Adrenal gland (tissue), 12 donors: ENCODE data around the gene PIP5K1C. TPM values are rescaled to one million over a fixed set of nuclear protein-coding genes. Genes with fewer than 3 reads are reported as not detected.
"Not testable (repeated sequence)": the region's sequence is repeated elsewhere in the genome, so short reads cannot be mapped to it uniquely, and the experiment has no call there.

Experiments used
- DNase-seq, 7 donors: peaks; one replicate each; pipeline ENCODE4 v3.0.0-alpha.2; 2019 to 2020
- H3K27ac ChIP-seq, 5 donors: fragments of 200-600 bp; sonication (generic) in 4 of 5; 1 replicate in 3 of 5; 2 replicates in 2 of 5; pipeline versions ENCODE4 v1.5.1 to v1.8.0; 2016 to 2020; ENCODE audit warnings: mild to moderate bottlenecking in 1 of 5
- H3K27me3 ChIP-seq: fragments of 200-600 bp; 2 replicates; pipeline ENCODE4 v1.8.0; 2021
- H3K36me3 ChIP-seq, 2 donors: fragments of 200-600 bp; replicated peaks in 1 of 2; 1 replicate in 1 of 2; 2 replicates in 1 of 2; pipeline versions ENCODE4 v1.5.1 to v1.8.0; 2018 to 2022
- H3K4me1 ChIP-seq, 2 donors: fragments of 200-600 bp; replicated peaks in 1 of 2; 1 replicate in 1 of 2; 2 replicates in 1 of 2; pipeline versions ENCODE4 v1.5.1 to v1.8.0; 2018 to 2021
- H3K4me3 ChIP-seq, 4 donors: fragments of 200-600 bp; sonication (generic) in 3 of 4; one replicate each; pipeline ENCODE4 v1.5.1; 2016 to 2018
- H3K9me3 ChIP-seq, 3 donors: fragments of 200-600 bp; sonication (generic) in 1 of 3; replicated peaks in 1 of 3; 1 replicate in 2 of 3; 2 replicates in 1 of 3; pipeline versions ENCODE4 v1.5.1 to v1.8.0; 2016 to 2021
- POLR2A ChIP-seq, 2 donors: fragments of 450-650 bp; IDR thresholded peaks; one replicate each; pipeline ENCODE4 v1.6.1; 2017; ENCODE audit warnings: antibody characterized with exemption in 2 of 2, mild to moderate bottlenecking in 2 of 2, moderate library complexity in 1 of 2
- WGBS, 4 donors: extraction: QIAGEN DNeasy Blood & Tissue Kit in 2 of 4; methylation state at CpG; one replicate each; pipeline versions ENCODE4 v1.1.5 to v1.1.7; 2013 to 2017; 5-methylcytosine and 5-hydroxymethylcytosine counted together
- intact Hi-C, 2 donors: fragments of 100-400 bp; cut with DNase I; formaldehyde crosslinking; loops; one replicate each; pipeline versions ENCODE4 v1.14.1 to v1.15.0; 2022 to 2023
- polyA plus RNA-seq, 3 donors: library from polyadenylated mRNA; stranded (reverse); fragments of 200-250 nt in 2 of 3; fragments of 350-450 nt in 1 of 3; fragmentation: Illumina TruSeq in 1 of 3; extraction: RNeasy Lipid Tissue Mini Kit (QIAGEN cat#74804) in 1 of 3; gene quantifications; one replicate each; pipeline ENCODE4 v1.2.3, GENCODE V29; 2013 to 2014
- total RNA-seq, 9 donors: library from RNA; depleted of rRNA in 4 of 9; stranded (reverse); fragments of >200 nt in 4 of 9; fragments of 120-200 nt in 1 of 9; fragmentation: NEBNext Ultra II Directional in 1 of 9; extraction: Animal tissue kit (Norgen Biotek cat#: 25700) in 1 of 9; gene quantifications; one replicate each; pipeline versions ENCODE4 v1.1.0 to v1.2.4, GENCODE V29; 2013 to 2023
- TF ChIP-seq, protein P1 (sequence below), 6 experiments: fragments of 450-650 bp in 4 of 6; fragments of 200-600 bp in 2 of 6; sonication (generic) in 1 of 6; IDR thresholded peaks; 1 replicate in 5 of 6; 2 replicates in 1 of 6; pipeline versions ENCODE4 v1.5.1 to v1.8.0; 2016 to 2021; ENCODE audit warnings: antibody characterized with exemption in 6 of 6, mild to moderate bottlenecking in 2 of 6, moderate library complexity in 1 of 6
- donor health status: healthy with polysubstance abuse.
- donor health status: Bipolar disorder and iron deficiency.
- donor health status: DM: yes; HTN: yes; CAD: no.
- donor health status: DM: no; HTN: no; CAD: no.
- donor health status: DM: no; HTN: no; CAD: no.
- donor health status: DM: yes; HTN: yes; CAD: no.

The PIP5K1C gene
- total and polyA plus RNA-seq, 12 donors: 4.0 to 44.7 (median 31.0) TPM

DNA sequence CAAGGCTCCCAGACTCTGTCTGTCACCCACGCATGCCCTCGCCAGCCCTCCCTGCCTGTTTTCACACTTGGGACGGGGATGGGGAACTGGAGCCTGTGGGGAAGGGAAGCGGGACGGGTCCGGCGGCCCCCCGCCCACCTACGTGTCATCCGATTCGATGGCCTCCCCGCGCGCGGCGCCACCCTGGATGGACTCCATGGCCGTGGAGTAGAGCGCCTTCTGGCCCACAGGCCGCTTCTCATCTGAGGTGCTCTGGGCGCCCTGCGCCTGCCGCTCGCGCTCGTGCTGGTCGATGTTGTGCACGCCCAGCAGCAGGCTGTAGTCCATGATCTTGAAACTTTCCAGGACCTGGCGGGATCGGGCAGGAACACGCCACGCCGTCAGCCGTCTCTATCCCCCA, 48.6 kb downstream of the PIP5K1C start:
- Histone ChIP-seq H3K4me3 (no peak overlapping the region), H3K27ac (no peak overlapping the region), H3K4me1 (no peaks in the 10 kb centered on the region), H3K27me3 (no peaks in the 10 kb centered on the region), H3K9me3 (no peaks in the 10 kb centered on the region), H3K36me3 (peaks cover 0 to 45% of the 10 kb centered on the region in 2 donors)
- no peak for DNase-seq
- WGBS, 4 donors: 88 to 98% (median 96%) methylated on average over 15 to 33 of the region's 33 CpGs
- intact Hi-C loops: no loop called here
- TF ChIP-seq, protein P1, sequence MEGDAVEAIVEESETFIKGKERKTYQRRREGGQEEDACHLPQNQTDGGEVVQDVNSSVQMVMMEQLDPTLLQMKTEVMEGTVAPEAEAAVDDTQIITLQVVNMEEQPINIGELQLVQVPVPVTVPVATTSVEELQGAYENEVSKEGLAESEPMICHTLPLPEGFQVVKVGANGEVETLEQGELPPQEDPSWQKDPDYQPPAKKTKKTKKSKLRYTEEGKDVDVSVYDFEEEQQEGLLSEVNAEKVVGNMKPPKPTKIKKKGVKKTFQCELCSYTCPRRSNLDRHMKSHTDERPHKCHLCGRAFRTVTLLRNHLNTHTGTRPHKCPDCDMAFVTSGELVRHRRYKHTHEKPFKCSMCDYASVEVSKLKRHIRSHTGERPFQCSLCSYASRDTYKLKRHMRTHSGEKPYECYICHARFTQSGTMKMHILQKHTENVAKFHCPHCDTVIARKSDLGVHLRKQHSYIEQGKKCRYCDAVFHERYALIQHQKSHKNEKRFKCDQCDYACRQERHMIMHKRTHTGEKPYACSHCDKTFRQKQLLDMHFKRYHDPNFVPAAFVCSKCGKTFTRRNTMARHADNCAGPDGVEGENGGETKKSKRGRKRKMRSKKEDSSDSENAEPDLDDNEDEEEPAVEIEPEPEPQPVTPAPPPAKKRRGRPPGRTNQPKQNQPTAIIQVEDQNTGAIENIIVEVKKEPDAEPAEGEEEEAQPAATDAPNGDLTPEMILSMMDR (IDR thresholded peaks at IDR 0.05): no peak
- TF ChIP-seq POLR2A (IDR thresholded peaks at IDR 0.05): no peak

DNA sequence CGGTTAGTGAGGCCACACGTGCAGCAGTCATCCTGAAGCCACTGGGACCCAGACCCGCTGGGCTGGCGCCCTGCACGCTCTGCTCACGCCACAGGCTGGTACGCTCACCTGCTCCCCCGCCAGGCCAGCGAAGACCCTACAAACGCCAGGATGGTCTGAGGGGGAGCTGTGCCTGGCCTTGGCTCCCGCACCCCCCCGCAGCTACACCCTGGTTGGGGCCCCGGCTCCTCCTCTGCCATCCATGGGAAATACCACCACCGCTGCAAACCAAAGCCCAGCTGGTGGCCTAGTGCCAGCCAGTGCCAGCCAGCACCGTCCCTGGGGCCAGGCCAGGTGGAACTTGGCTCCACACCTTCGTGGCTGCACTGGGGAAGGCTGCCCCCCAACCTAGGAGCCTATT, 50.4 kb downstream of the PIP5K1C start:
- intact Hi-C loops: no loop called here
- TF ChIP-seq, protein P1 (IDR thresholded peaks at IDR 0.05): no peak
- TF ChIP-seq POLR2A (IDR thresholded peaks at IDR 0.05): no peak
- no peaks in the 10 kb centered on the region for H3K4me1 ChIP-seq
- H3K4me3 ChIP-seq: no peak overlapping the region
- H3K27me3 ChIP-seq: no peaks in the 10 kb centered on the region
- H3K9me3 ChIP-seq: no peaks in the 10 kb centered on the region
- no peak for DNase-seq
- 90 to 98% (median 96%) methylated on average over 8 to 16 of the region's 16 CpGs for WGBS, 4 donors
- peaks cover 0 to 45% of the 10 kb centered on the region in 2 donors for H3K36me3 ChIP-seq
- no peak overlapping the region for H3K27ac ChIP-seq

DNA sequence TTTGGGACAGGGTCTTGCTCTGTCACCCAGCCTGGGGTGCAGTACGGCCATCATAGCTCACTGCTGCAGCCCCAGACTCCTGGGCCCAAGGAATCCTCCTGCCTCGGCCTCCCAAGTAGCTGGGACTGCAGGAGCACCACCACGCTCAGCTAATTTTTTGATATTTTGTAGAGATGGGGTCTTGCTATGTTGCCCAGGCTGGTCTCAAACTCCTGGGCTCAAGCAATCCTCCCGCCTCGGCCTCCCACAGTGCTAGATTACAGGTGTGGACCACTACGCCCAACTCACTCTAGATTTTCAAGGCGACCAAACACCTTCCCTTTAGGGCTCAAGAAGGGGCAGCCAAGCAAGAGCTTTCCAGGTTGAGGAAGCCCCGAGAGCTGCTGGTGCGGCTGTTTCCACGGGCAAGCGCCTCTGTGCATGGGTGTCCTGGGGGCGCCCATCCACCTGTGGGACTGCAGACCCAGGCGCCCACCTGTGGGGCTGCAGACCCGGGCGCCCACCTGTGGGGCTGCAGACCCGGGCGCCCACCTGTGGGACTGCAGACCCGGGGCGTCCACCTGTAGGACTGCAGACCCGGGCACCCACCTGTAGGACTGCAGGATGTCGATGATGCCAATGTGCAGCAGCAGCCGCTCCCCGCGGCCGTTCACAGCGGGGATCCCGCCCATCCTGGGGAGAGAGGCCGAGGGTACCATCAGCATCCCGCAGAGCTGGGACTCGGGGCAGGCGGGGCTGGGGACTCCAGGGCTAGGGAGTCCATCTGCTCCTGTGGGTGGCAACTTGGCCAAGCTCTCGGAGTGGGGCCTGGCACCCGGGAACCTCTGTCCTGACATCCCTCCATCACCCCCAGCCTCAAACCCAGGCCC, 52.0 kb downstream of the PIP5K1C start:
- 94 to 97% (median 95%) methylated on average over 9 to 33 of the region's 33 CpGs for WGBS, 4 donors
- no peaks in the 10 kb centered on the region for H3K9me3 ChIP-seq
- TF ChIP-seq, protein P1 (IDR thresholded peaks at IDR 0.05): no peak
- no peak for TF ChIP-seq POLR2A (IDR thresholded peaks at IDR 0.05)
- H3K4me3 ChIP-seq: no peak overlapping the region
- H3K27me3 ChIP-seq: no peaks in the 10 kb centered on the region
- intact Hi-C loops: no loop called here
- DNase-seq: no peak
- peaks cover 0 to 42% of the 10 kb centered on the region in 2 donors for H3K36me3 ChIP-seq
- no peaks in the 10 kb centered on the region for H3K4me1 ChIP-seq
- no peak overlapping the region for H3K27ac ChIP-seq

DNA sequence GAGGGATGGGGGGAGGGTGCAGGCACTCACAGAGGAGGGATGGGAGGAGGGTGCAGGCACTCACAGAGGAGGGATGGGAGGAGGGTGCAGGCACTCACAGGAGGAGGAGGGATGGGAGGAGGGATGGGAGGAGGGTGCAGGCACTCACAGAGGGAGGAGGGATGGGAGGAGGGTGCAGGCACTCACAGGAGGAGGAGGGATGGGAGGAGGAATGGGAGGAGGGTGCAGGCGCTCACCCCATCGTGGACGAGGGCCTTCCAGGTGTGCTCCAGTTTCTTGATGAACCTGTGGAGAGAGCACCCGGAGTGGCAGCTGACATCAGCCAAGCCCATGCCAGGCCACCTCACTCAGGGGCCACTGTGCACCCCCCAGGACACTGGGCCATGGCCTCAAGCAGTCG, 53.2 kb downstream of the PIP5K1C start:
- H3K4me3 ChIP-seq, H3K9me3 ChIP-seq, H3K4me1 ChIP-seq, H3K27me3 ChIP-seq, intact Hi-C loops, DNase-seq, H3K27ac ChIP-seq: not testable (repeated sequence)
- peaks cover 0 to 30% of the 10 kb centered on the region in 2 donors for H3K36me3 ChIP-seq
- 72 to 92% (median 92%) methylated on average over 3 to 5 of the region's 5 CpGs for WGBS, 4 donors
